ENCODE results near the gene CPA2.
"Not testable (repeated sequence)": the region's sequence is repeated elsewhere in the genome, so short reads cannot be mapped to it uniquely, and the experiment has no call there.

CPA2 gene

DNA sequence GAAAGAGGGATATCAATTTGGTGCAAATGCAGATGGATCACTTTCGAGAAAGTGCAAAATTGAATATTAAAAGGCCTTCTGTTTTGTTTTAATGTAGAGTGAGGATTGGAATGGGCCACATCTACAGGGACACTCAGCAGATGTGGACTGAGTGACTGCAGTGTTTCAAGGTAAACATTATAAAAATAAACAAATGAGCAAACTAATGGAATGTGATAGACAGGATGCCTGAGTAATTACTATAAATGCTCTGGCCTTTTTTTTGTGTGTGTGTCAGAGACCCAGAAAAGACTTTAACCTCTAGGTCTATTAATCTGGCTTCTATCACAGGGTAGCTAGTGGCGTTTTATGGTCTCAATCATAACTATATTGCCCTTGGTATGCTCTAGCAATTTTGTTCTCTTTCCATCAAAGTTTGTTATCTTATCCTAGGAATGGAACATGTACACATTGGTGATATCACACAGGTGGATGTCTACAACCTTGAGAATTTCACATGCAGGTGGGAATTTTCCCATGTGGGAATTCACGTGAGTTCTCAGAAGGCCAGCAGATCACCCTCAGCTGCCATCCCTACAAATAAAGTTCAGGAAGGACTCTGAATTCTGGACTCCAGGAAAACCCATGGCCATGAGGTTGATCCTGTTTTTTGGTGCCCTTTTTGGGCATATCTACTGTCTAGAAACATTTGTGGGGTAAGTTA lies at the start of gene CPA2:
Gene CPA2 (plus strand): TSS at position 606 of the 703 bp plus-strand sequence. CDS start 19 bp downstream, at position 625.
- TF ChIP-seq, protein P1, sequence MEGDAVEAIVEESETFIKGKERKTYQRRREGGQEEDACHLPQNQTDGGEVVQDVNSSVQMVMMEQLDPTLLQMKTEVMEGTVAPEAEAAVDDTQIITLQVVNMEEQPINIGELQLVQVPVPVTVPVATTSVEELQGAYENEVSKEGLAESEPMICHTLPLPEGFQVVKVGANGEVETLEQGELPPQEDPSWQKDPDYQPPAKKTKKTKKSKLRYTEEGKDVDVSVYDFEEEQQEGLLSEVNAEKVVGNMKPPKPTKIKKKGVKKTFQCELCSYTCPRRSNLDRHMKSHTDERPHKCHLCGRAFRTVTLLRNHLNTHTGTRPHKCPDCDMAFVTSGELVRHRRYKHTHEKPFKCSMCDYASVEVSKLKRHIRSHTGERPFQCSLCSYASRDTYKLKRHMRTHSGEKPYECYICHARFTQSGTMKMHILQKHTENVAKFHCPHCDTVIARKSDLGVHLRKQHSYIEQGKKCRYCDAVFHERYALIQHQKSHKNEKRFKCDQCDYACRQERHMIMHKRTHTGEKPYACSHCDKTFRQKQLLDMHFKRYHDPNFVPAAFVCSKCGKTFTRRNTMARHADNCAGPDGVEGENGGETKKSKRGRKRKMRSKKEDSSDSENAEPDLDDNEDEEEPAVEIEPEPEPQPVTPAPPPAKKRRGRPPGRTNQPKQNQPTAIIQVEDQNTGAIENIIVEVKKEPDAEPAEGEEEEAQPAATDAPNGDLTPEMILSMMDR (IDR thresholded peaks at IDR 0.05; ENCODE audit: extremely low read depth, insufficient read depth, missing control alignments) = no peak
- DNase-seq (ENCODE audit: low spot score) = no peak
- in situ Hi-C loops (cut with MboI; ENCODE audit: low pct_unique_long_range_greater_than_20kb, low sequenced_read_pairs, unreplicated experiment) = no loop called here

DNA sequence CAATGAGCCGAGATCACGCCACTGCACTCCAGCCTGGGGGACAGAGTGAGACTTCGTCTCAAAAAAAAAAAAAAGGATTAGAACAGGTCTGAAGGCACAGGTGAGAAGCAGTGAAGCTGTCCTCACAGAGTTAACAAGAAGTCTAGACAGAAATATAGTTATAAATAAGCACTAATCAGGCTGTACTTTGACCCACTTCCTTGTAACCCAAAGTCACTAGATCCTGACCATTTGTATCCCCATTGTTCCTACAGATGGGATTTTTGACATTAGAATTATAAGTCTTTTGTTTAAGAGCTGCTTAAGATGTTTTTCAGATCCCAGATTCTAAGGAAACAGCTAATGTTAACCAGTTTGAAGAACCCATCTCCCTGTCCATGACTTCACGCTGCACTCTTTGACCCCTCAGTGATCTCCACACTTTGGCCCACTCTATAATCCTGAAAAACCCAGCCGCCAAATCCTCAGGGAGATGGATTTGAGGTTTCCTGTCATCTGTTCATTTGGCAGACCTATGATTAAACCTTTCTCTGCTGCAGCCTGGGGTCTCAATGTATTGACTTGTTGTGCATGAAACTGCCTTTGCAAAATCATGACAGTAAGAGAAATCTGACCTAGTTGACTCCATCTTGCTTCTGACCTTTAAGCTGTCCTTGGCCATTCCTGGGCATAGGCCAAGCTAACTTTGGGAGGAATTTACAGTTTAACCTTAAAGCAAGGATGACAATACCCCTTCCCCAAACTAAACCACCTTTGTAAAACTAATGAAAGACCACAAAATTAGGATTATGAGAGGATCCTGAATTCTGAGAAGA lies 47.6 kb upstream of the CPA2 start:
- in situ Hi-C loops (cut with MboI; ENCODE audit: low pct_unique_long_range_greater_than_20kb, low sequenced_read_pairs, unreplicated experiment) = no loop called here
- TF ChIP-seq, protein P1 (IDR thresholded peaks at IDR 0.05; ENCODE audit: extremely low read depth, insufficient read depth, missing control alignments) = no peak
- DNase-seq (ENCODE audit: low spot score) = no peak

DNA sequence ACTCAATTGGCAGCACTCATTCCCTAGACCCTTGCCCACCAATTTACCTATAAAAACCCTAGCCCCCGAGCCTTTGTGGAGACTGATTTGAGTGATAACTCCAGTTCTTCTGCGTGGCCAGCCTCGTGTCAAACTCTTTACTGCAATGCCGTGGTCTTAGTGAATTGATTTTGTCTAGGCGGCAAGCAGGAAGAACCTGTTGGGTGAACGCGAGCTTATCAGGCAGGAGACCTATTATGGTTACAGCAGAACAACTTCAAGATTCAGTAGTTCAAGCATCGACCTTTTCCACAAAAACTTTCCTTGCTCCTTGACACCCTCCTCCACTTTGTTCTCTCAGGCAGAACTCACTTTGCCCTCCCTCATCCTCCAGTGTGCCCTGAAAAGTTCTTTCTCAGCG lies 46.8 kb upstream of the CPA2 start:
- TF ChIP-seq, protein P1 (IDR thresholded peaks at IDR 0.05; ENCODE audit: extremely low read depth, insufficient read depth, missing control alignments) = no peak
- DNase-seq (ENCODE audit: low spot score) = no peak
- in situ Hi-C loops (cut with MboI; ENCODE audit: low pct_unique_long_range_greater_than_20kb, low sequenced_read_pairs, unreplicated experiment) = no loop called here

DNA sequence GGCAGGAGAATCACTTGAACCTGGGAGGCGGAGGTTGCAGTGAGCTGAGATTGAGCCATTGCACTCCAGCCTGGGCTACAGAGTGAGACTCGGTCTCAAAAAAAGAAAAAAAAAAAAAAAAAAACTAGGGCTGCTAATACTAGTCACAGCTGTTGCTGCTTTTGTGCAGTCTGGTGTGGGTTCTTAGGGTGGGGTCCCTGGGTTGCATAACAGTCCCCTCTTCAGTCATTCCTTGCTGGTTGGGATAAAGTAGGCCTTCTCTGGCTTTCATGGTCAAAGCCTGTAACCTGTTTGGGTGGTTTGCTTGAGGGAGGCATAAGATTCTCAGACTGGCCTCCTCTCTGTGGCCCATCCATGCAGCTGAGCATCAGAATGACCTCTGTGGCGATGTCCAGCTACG lies 44.9 kb upstream of the CPA2 start:
- in situ Hi-C loops (cut with MboI; ENCODE audit: low pct_unique_long_range_greater_than_20kb, low sequenced_read_pairs, unreplicated experiment) = no loop called here
- no peak for DNase-seq (ENCODE audit: low spot score)
- TF ChIP-seq, protein P1 (IDR thresholded peaks at IDR 0.05; ENCODE audit: extremely low read depth, insufficient read depth, missing control alignments) = no peak

DNA sequence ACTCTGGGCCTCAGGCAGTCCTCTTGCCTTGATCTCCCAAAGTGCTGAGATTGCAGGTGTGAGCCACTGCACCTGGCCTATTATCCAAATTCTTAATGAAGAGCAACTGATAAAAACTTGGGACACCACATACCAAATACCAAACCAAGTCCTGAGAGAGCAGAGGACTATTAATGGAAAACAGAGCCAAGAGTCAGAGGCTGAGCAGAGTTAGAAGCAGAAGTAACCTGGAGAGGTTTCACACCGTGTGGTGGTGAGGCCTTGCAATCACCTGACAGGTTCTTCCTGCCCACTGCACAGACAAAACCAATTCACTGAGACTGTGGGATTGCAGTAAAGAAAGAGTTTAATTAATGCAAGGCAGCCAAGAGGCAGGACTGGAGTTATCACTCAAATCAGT lies 43.0 kb upstream of the CPA2 start:
- in situ Hi-C loops (cut with MboI; ENCODE audit: low pct_unique_long_range_greater_than_20kb, low sequenced_read_pairs, unreplicated experiment) = no loop called here
- DNase-seq (ENCODE audit: low spot score) = no peak
- TF ChIP-seq, protein P1 (IDR thresholded peaks at IDR 0.05; ENCODE audit: extremely low read depth, insufficient read depth, missing control alignments) = no peak

DNA sequence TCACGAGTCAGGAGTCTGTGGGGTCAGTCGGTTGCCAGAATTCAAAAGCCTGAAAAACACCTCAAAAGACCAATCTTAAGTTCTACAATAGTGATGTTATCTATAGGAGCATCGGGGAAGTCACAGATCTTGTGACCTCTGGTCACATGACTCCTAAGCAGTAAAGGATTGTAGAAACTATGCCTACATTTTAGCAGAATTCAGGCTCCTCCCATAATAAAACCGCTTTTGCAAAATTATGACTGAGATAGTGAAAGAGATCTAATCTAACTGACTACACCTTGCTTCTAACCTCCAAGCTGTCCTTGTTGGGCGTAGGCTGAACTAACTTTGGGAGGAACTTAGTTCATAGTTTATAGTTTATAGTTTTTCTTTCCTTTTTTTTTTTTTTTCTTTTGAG lies 42.5 kb upstream of the CPA2 start:
- in situ Hi-C loops (cut with MboI; ENCODE audit: low pct_unique_long_range_greater_than_20kb, low sequenced_read_pairs, unreplicated experiment) = no loop called here
- no peak for DNase-seq (ENCODE audit: low spot score)
- TF ChIP-seq, protein P1 (IDR thresholded peaks at IDR 0.05; ENCODE audit: extremely low read depth, insufficient read depth, missing control alignments) = no peak

DNA sequence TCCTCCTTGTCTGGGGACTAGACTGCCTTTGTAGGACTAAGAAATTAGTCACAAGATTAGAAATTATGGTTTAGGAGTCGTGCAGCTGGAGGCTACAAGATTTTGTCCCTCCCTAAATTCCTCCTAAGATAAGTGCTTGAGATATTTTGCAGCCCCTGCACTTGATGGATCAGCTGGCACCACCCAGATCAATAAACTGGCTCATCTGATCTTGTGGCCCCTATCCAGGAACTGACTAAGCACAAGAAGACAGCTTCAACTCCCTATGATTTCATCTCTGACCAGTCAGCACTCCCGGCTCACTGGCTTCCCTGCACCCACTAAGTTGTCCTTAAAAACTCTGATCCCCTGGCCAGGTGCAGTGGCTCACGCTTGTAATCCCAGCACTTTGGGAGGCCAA lies 41.7 kb upstream of the CPA2 start:
- DNase-seq (ENCODE audit: low spot score); in situ Hi-C loops (cut with MboI; ENCODE audit: low pct_unique_long_range_greater_than_20kb, low sequenced_read_pairs, unreplicated experiment): not testable (repeated sequence)

Data from GM13977 (cell line).